NCI-H146 treated with DMSO at 0.1 percent for 48 hours (cell line): ENCODE data around the gene MXD1.

Experiments
- DNase-seq: peaks from one replicate; lab custom pipeline; 2025; ENCODE audit not compliant: unreplicated experiment; lab: John Stamatoyannopoulos, UW

Gene MXD1

GRCh38 chr2:69975853-69976462 is 61.0 kb downstream of the MXD1 start:
- no peak for DNase-seq

- no peak for DNase-seq
Measured at GRCh38 chr2:69977186-69977585, 62.3 kb downstream of the MXD1 start.

- DNase-seq = no peak
Measured at GRCh38 chr2:69977906-69978482, 63.1 kb downstream of the MXD1 start.

- no peak for DNase-seq
Measured at GRCh38 chr2:69979902-69980807, 65.2 kb downstream of the MXD1 start.

GRCh38 chr2:69983392-69983966 is 68.6 kb downstream of the MXD1 start:
- DNase-seq = no peak

GRCh38 chr2:69985216-69985615 is 70.3 kb downstream of the MXD1 start:
- no peak for DNase-seq

GRCh38 chr2:69985688-69986087 is 70.8 kb downstream of the MXD1 start:
- no peak for DNase-seq

- DNase-seq = no peak
Measured at GRCh38 chr2:69986691-69987090, 71.8 kb downstream of the MXD1 start.

- no peak for DNase-seq
Measured at GRCh38 chr2:69988086-69988635, 73.3 kb downstream of the MXD1 start.

GRCh38 chr2:69989009-69989408 is 74.1 kb downstream of the MXD1 start:
- DNase-seq = no peak

- no peak for DNase-seq
Measured at GRCh38 chr2:69989441-69990105, 74.7 kb downstream of the MXD1 start.
